HG02943 (cell line): ENCODE data around the gene SCAMP2.

Source experiments
- ATAC-seq: cut with Tn5 transposase; IDR thresholded peaks from one replicate; pipeline ENCODE4 v1.9.1; 2021; ENCODE audit warnings: mild to moderate bottlenecking, low read depth, moderate library complexity; ENCODE audit not compliant: unreplicated experiment

SCAMP2 gene

GRCh38 chr15:74840851-74841775 is 32.1 kb downstream of the SCAMP2 start:
- no peak for ATAC-seq

GRCh38 chr15:74839526-74840395 is 33.4 kb downstream of the SCAMP2 start:
- ATAC-seq: no peak

DNA sequence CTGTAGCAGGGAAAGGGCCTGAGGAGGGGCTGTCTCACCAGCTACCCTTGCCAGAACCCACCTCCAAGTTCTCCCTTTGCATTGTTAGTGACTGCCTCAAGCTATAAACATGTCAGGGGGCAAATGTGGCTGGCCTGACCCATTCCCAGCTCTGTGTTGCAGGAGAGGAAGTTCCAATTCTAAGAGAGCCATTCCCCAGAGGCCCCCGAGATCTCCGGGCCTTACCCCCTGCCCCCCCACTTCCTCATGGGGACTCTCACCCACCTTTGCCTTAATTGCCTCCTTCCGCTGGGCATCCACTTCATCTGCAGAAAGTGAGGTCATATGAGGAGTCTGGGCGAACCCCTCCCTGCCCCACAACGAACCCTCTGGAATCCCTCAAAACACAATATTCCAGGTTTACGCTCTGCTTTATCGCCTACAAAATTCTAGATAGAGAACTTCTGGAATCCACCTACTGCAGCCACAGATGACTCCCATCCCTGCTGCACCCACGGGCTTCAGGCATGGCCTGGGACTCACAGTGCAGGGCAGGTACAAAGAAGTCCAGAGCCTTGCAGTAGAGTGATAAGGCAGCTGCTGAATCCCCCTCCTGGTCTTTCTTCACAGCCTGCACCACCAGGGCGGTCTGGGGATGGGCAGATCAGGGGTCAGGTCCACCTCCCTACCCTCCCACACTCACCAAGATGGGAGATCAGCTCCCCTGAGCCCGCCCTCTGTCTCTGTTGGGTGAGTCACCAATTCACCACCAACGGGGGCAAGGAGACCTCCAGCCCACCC is 34.2 kb downstream of the SCAMP2 start:
- no peak for ATAC-seq

DNA sequence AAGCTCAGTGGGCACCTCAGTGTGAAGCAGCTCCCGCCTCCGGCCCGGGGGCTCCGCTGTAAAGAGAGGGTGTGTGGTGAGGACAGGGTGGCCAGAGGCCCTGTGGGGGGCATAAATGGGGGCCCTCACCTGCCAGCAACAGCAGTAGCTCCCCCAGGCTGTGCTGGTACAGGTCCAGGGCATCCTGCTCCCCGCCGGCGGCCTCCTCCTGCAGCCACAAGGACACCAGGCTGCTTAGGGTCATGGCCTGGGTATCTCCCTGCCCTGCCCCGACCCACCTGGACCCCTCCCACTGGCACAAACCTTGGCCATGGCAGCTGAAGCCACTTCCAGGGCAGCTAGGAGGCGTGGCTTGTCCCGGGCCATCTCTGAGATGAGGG is 35.0 kb downstream of the SCAMP2 start:
- ATAC-seq: no peak

DNA sequence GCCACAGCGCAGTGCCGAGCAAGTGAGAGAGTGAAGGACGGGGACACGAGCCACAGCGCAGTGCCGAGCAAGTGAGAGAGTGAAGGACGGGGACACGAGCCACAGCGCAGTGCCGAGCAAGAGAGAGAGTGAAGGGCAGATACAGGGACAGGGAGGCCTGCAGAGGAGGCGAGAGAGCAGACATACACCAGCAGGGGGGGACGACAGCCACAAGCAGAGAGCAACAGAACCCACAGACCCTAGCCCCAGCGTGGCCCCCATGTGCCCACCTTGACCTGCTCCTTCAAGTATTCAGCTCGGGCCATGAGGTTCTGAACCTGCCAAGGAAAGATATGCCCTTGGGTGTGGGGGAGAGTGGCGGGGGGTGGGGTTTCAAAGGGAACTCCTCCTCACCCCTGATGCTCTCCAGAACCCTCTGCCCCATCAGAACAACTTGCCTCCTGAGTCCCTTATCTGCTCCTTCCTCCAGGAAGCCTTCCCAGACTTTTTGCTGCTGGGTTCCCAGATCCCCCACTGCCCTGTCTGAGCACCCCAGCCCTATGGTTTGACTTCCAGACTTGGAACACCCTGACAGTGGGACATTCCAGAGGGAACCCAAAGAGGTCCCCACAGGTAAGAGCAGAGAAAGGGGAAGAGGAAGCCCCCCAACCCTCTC is 35.6 kb downstream of the SCAMP2 start:
- ATAC-seq: no peak

GRCh38 chr15:74836846-74837245 is 36.3 kb downstream of the SCAMP2 start:
- no peak for ATAC-seq

- no peak for ATAC-seq
Observed at GRCh38 chr15:74835312-74835823, 37.8 kb downstream of the SCAMP2 start.

DNA sequence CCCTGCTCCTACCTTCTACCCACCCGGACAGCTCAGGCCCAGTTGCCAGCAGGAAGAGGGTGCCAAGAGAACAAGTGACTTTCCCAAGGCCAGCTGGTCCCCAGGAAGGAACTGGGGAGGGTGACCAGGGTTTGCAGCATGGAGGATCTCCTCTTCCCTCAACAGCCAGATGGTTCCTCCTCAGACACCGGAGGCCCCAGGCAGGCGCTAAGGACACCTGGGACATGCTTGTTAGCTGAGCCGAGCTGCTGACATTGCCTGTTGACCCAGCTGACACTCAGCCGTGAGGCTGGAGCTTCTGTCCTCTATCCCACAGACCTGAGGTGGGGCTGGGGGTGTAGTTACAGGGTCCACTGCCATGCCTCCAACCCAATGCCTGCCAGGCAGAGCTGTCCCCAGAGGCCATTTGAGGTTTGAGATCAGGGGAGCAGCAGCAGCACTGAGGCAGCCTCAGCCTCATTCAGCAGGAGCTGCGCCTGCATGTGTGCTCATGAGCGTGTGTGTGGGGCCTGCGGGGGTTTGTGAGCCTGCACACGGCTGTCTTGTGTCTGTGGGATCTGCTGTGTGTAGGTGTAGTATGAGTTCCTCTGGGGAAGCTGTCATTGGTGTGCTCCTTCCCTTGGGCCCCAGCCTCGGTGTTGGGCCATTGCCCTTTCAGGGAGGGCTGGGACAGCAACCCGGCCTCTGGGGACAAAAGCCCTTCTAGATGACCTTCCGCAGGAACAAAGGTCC is 39.6 kb downstream of the SCAMP2 start:
- no peak for ATAC-seq

DNA sequence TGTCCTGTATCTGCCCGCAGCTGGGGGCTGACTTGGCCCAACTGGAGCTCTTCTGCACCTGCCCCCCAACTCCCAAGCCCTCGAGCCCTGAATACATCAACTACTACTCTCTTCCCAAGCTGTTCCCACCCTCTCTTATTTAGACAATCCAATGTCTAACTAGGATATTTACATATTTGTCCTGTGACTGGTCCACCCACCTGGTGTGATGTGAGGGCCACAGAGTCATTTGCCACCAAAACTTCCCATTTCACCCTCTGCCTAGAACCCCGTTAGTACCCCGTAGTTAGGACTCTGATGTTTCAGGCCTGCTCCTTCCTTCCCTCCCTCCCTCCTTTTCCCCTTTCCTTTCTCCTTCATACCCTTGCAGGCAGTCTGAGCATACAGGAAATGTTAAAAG is 40.3 kb downstream of the SCAMP2 start:
- no peak for ATAC-seq

GRCh38 chr15:74831813-74832495 is 41.2 kb downstream of the SCAMP2 start:
- ATAC-seq: no peak

- no peak for ATAC-seq
Observed at GRCh38 chr15:74830868-74831267, 42.3 kb downstream of the SCAMP2 start.

DNA sequence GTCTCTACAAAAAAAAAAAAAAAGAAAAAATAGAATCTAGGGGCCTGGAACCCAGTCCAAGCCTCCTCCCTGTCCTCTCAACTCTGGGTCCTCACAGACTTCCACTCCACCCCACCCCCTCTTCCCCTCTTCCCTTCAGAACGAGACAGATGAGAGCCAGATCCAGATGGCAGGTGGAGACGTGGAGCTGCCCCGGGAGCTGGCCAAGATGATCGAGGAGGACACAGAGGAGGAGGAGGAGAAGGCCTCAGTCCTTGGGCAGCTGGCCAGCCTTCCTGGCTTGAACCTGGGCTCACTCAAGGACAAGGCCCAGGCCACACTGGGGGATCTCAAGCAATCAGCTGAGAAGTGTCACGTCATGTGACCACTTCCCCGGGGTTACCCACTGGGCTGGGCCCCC is 43.2 kb downstream of the SCAMP2 start:
- no peak for ATAC-seq

- ATAC-seq: no peak
Observed at GRCh38 chr15:74829486-74829885, 43.7 kb downstream of the SCAMP2 start.

GRCh38 chr15:74828835-74829234 is 44.3 kb downstream of the SCAMP2 start:
- ATAC-seq: no peak

GRCh38 chr15:74827614-74828013 is 45.6 kb downstream of the SCAMP2 start:
- no peak for ATAC-seq

DNA sequence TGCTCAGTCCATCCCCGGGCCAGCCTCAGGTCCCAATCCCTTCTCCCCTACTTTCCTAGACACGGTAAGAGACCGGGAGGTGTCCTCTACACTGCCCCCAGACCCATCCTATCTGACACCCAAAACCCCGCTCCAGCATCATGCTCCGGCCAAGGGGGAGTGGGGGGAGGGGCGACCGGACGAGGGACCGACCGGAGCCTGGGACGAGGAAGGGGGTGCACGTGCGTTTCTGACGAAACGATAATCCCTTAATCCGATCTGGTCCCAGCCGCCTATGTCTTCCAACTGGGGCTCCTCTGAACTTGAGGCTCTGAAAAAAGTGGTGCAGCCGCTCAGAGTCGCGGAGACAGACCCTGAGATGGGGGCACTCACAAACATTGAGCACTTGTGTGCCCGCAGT is 46.2 kb downstream of the SCAMP2 start:
- no peak for ATAC-seq

- ATAC-seq: no peak
Observed at GRCh38 chr15:74826364-74826819, 46.8 kb downstream of the SCAMP2 start, which contains the start of gene CPLX3. CPLX3 (plus strand) TSS chr15:74826627; CDS start chr15:74826704, 77 bp downstream.

GRCh38 chr15:74825866-74826265 is 47.3 kb downstream of the SCAMP2 start:
- ATAC-seq: no peak

DNA sequence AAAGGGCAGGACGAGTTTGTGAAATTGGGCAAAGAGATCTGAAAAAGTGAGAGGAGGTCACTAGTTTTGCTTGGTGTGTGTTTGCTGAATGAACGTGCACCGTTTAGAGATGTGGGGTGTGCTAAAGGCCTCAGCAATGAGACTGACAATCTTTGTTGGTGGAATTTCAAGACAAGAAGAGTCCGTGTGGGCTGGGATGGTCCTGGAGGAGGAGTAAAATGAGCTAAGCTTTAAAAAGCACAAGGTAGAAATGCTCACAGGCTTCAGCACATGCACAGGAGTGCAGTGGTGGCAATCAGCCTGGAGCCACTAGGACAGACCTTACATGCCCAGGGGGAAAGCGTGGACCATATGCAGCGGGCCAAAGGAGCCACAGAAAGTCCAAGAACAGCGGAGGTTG is 48.2 kb downstream of the SCAMP2 start:
- no peak for ATAC-seq
